ENCODE results near the gene DAAM2.

DAAM2 gene

DNA sequence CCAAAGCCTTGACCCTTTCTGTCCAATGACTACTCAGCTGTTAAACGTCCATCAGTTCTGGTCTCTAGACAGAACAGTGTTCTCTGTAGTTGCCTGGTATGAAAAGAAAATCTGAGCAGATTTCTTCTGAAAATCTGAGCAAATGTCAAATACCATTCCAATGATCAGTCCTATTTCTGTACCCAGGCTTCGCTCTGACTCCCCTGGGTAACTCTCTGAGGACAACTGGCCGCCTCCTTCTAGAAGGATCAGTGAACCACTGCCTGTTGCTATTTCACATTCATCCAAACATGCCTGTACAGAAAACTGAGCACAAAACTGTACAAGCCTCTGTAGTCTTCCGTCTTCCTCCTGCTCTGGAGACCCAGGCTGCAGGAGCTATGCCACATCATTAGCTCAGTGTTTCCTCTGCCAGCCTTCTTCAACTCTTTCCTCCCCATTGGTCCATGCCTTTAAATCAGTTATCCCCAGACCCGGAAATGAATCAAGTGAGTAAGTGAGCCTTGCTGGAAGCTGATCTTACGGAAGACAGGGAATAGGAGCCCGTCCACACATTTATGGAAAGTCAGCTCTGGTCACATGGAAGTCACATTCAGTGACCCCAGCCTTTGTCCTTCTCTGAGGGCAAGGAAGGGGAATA lies 63.3 kb downstream of the DAAM2 start:
- H3K4me2 ChIP-seq = no peak overlapping the region
- no peaks in the 10 kb centered on the region for H3K9me3 ChIP-seq (replicated peaks in 1 of 11)
- H3K4me3 ChIP-seq = no peak overlapping the region
- no peak overlapping the region for H3K9ac ChIP-seq
- peaks cover 0 to 6% (median 0%) of the 10 kb centered on the region in 10 experiments; a peak in 2 of 20 replicates for H3K4me1 ChIP-seq
- H3K36me3 ChIP-seq = no peaks in the 10 kb centered on the region
- H3K27me3 ChIP-seq = no peaks in the 10 kb centered on the region
- no peak overlapping the region for H3K27ac ChIP-seq
- H4K20me1 ChIP-seq = no peaks in the 10 kb centered on the region
- TF ChIP-seq Cebpa-rat (IDR thresholded peaks at IDR 0.05) = no peak

DNA sequence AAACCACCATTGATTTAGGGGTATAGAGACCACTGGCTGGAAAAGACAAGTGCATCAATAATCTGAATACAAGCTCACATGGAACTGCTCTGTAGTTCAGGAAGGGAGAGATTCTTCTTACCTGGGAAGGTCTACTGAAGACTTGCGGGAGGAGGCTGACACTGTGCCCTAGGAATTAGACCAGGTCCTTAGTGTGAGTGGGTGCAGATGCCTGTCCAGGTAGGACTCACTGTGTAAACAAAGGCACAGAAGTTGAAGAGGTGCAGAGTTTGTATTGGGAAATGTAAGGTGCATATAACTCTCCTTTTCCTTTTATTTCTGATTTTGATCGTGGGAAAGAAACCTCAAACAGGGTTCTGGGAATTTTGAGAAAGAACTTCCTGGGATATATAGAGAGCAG lies 66.8 kb downstream of the DAAM2 start:
- Histone ChIP-seq H3K9ac (no peak overlapping the region), H3K36me3 (no peaks in the 10 kb centered on the region), H4K20me1 (no peaks in the 10 kb centered on the region), H3K27me3 (no peaks in the 10 kb centered on the region), H3K4me2 (no peak overlapping the region), H3K9me3 (replicated peaks in 1 of 11) (no peaks in the 10 kb centered on the region), H3K27ac (no peak overlapping the region), H3K4me1 (no peaks in the 10 kb centered on the region), H3K4me3 (no peak overlapping the region)
- no peak for TF ChIP-seq Cebpa-rat (IDR thresholded peaks at IDR 0.05)

DNA sequence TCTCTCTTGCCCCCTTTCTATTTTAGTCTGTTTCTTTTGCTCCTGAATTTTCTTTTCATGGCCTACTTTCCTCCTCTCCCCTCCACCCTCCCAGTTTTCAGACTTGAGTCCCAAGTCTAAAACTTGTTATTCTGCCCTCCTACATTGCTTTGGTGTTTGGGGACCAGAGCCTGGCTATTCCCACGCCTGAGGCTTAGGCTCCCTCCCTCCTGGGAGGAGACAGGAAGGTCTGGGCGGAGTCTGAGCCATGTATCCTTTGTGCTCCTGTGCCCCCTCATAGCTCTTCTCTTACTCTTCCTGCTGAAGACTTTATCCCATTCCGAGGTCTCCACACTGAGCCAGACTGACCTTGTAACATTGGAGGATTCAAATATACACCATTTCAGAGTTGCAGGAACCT lies 69.5 kb downstream of the DAAM2 start:
- H3K4me2 ChIP-seq = no peak overlapping the region
- no peak overlapping the region for H3K27ac ChIP-seq
- no peaks in the 10 kb centered on the region for H3K4me1 ChIP-seq
- no peaks in the 10 kb centered on the region for H3K9me3 ChIP-seq (replicated peaks in 1 of 11)
- H4K20me1 ChIP-seq = no peaks in the 10 kb centered on the region
- H3K9ac ChIP-seq = no peak overlapping the region
- no peaks in the 10 kb centered on the region for H3K27me3 ChIP-seq
- no peak for TF ChIP-seq Cebpa-rat (IDR thresholded peaks at IDR 0.05)
- no peaks in the 10 kb centered on the region for H3K36me3 ChIP-seq
- H3K4me3 ChIP-seq = no peak overlapping the region

DNA sequence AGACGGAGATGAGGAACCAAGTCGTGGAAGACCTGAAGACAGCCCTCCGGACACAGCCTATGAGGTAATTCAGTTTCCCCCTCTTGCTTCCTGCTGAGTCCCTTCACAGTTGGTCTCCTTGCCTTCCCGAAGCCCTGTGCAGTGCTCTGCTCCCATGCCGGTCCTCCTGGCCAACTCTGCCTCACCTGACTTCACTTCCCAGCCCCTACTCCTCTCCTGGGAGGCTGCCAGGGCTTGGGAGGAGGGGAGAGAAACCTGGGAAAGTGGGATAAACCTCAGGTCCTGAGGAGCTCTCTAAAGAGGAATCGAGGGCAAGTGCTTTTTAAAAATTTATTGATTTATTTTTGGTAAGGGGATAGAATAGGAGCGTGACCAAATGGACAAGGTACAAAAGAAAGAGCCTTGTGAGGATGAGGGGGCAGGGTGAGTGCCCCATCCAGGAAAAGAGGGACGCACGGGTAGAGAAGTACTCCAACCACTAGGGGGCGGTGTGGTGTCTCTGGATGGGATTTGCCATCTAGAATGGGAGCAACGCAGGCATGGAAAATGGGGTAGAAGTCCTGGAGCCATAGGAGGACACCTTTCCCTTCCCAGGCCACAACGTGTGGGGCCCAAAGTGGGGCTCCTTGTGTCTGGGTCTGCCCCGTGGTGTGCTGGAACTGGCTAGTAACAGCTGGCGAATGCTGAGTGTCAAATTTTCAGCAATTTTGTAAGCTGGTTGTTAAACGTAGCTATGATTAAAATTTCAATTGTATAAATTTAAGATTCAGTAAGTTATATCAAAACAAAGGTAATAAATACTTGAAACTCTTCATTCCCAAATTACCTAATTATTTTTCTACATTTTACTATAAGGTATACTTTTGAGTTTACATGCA lies 73.1 kb downstream of the DAAM2 start:
- Histone ChIP-seq H3K36me3 (no peaks in the 10 kb centered on the region), H3K4me3 (no peak overlapping the region), H3K27ac (no peak overlapping the region), H4K20me1 (no peaks in the 10 kb centered on the region), H3K9me3 (replicated peaks in 1 of 11) (no peaks in the 10 kb centered on the region), H3K4me2 (no peak overlapping the region), H3K4me1 (no peaks in the 10 kb centered on the region), H3K27me3 (no peaks in the 10 kb centered on the region), H3K9ac (no peak overlapping the region)
- no peak for TF ChIP-seq Cebpa-rat (IDR thresholded peaks at IDR 0.05)

DNA sequence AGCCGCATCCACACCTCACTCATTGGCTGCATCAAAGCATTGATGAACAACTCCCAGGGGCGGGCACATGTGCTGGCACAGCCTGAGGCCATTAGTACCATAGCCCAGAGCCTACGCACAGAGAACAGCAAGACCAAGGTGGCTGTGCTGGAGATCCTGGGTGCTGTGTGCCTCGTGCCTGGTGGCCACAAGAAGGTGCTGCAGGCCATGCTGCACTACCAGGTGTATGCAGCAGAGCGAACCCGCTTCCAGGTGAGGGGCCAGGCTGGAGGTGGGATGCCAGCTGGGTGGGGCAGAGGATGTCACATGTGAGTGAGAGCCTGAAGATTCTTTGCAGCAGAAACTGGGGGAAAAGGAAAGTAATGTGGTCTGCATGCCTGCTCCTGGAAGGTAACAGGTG lies 75.4 kb downstream of the DAAM2 start:
- Histone ChIP-seq H4K20me1 (no peaks in the 10 kb centered on the region), H3K4me3 (no peak overlapping the region)

DNA sequence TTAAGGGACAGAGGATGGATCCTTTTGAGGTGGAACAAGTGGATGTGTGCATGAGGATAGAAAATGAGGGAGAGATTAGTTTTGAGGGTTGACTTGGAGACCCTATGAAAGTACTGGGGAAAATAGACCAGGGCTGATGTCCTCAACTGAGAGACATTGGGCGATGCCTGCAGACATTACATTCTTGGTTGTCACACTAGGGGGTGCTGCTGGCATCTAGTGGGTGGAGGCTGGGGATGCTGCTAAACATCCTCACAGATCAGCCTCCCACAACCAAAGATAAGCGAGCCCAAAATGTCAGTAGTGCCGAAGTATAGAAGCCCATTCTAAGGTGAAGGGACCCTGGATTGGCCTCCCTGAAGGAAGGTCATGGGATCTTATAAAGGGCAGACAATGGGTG lies 78.8 kb downstream of the DAAM2 start:
- H3K9ac ChIP-seq = no peak overlapping the region
- H3K4me3 ChIP-seq = no peak overlapping the region
- no peak for TF ChIP-seq Cebpa-rat (IDR thresholded peaks at IDR 0.05)
- no peaks in the 10 kb centered on the region for H3K27me3 ChIP-seq
- H3K36me3 ChIP-seq = no peaks in the 10 kb centered on the region
- H4K20me1 ChIP-seq = no peaks in the 10 kb centered on the region
- no peak overlapping the region for H3K27ac ChIP-seq
- H3K4me1 ChIP-seq = no peaks in the 10 kb centered on the region
- H3K4me2 ChIP-seq = no peak overlapping the region
- H3K9me3 ChIP-seq (replicated peaks in 1 of 11) = no peaks in the 10 kb centered on the region

More for the DNA sequence above, 75.4 kb downstream of the DAAM2 start:
- no peaks in the 10 kb centered on the region for H3K9me3 ChIP-seq (replicated peaks in 1 of 11)
- H3K4me1 ChIP-seq = no peaks in the 10 kb centered on the region
- no peak overlapping the region for H3K4me2 ChIP-seq
- no peak for TF ChIP-seq Cebpa-rat (IDR thresholded peaks at IDR 0.05)
- no peak overlapping the region for H3K27ac ChIP-seq
- no peak overlapping the region for H3K9ac ChIP-seq
- H3K27me3 ChIP-seq = no peaks in the 10 kb centered on the region
- H3K36me3 ChIP-seq = no peaks in the 10 kb centered on the region

DNA sequence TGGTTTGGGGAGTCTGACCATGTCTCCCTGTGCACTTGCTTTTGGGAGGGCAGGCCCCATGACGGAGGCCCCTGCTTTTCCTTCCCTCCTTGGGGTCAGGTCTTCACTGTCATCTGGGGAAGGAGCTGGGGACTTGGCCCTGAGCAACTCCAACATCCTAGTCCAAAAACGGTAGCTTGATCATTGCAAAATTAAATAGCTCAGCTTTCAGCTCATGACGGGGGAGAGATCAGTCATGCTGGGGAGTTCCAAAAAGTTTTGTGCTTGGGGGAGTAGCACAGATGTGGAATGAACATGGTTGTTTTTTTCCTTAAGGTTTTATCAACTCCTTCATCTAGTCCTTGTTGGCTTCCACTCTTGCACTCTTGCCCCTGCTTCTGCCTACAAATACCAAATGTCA lies 81.3 kb downstream of the DAAM2 start:
- no peaks in the 10 kb centered on the region for H3K4me1 ChIP-seq
- H3K9ac ChIP-seq = no peak overlapping the region
- no peaks in the 10 kb centered on the region for H3K36me3 ChIP-seq
- H3K4me3 ChIP-seq = no peak overlapping the region
- no peaks in the 10 kb centered on the region for H3K9me3 ChIP-seq (replicated peaks in 1 of 11)
- H3K27me3 ChIP-seq = no peaks in the 10 kb centered on the region
- no peak for TF ChIP-seq Cebpa-rat (IDR thresholded peaks at IDR 0.05)
- H4K20me1 ChIP-seq = no peaks in the 10 kb centered on the region
- no peak overlapping the region for H3K27ac ChIP-seq
- H3K4me2 ChIP-seq = no peak overlapping the region

DNA sequence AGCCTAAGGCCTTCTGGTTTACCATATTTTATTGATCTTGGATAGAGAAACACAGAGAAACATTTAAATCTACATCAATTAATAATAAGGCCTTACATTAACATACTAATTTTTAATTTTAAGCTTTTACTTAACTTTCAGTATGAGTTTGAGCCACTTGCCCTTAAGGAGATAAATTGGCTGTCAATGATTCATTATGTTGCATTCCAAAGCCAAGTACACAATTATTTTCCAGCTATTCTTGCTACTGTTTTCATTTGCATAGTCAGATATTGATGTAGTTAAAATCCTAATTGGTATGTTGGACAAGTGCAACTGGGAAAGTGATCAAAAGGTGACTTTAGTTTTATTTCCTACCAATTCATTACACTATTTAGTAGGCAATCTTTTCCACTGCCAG lies 83.9 kb downstream of the DAAM2 start:
- Histone ChIP-seq H3K4me1 (no peaks in the 10 kb centered on the region), H3K9me3 (replicated peaks in 1 of 11) (no peaks in the 10 kb centered on the region), H3K27me3 (no peaks in the 10 kb centered on the region), H3K4me3 (no peak overlapping the region), H3K36me3 (no peaks in the 10 kb centered on the region), H3K9ac (no peak overlapping the region), H4K20me1 (no peaks in the 10 kb centered on the region), H3K27ac (no peak overlapping the region), H3K4me2 (no peak overlapping the region)
- no peak for TF ChIP-seq Cebpa-rat (IDR thresholded peaks at IDR 0.05)

DNA sequence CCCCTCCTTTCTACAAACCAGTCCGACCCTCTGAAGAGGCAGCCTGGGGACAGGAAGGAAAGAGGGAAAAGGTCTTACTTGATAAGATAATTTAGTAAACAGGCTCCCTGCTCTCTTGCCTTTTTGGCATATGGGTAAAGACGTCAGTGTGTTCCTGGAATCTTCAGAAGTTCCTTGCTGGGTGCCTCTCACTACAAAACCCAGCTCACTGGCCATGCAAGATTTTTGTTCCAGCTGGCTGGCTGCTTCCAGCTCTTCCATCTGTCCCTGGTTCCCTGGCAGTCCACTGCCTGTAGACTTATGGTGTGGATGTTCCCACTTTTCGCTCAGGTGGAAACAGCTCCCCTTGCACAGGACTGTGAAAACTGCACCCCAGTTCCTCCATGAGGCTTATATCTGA lies 84.7 kb downstream of the DAAM2 start:
- no peaks in the 10 kb centered on the region for H3K9me3 ChIP-seq (replicated peaks in 1 of 11)
- H3K4me1 ChIP-seq = no peaks in the 10 kb centered on the region
- no peak overlapping the region for H3K4me2 ChIP-seq
- H3K9ac ChIP-seq = no peak overlapping the region
- no peak overlapping the region for H3K4me3 ChIP-seq
- TF ChIP-seq Cebpa-rat (IDR thresholded peaks at IDR 0.05) = no peak
- no peaks in the 10 kb centered on the region for H3K27me3 ChIP-seq
- no peaks in the 10 kb centered on the region for H3K36me3 ChIP-seq
- no peak overlapping the region for H3K27ac ChIP-seq
- H4K20me1 ChIP-seq = no peaks in the 10 kb centered on the region

DNA sequence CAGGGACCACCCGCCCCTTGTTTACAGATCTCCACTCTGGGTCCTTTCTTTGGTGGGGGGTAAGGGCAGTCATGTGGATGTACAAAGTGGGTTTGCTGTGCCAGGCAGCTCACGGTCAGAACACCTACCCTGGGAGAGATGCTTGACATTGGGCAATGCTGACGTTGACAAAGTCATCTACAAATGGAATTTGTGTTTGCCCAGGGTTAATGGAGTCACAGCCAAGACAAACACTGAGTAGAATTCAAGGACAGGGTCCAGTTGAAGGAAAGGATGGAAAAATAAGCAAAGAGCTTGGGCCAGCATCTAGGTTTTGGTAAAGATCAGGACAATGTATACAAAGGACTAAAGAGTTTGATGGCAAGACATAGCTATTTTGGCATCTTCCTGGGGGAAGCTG lies 87.4 kb downstream of the DAAM2 start:
- no peak for TF ChIP-seq Cebpa-rat (IDR thresholded peaks at IDR 0.05)
- Histone ChIP-seq H4K20me1 (no peaks in the 10 kb centered on the region), H3K27ac (no peak overlapping the region), H3K4me2 (no peak overlapping the region), H3K27me3 (no peaks in the 10 kb centered on the region), H3K9me3 (replicated peaks in 1 of 11) (no peaks in the 10 kb centered on the region), H3K9ac (no peak overlapping the region), H3K4me3 (no peak overlapping the region), H3K36me3 (no peaks in the 10 kb centered on the region), H3K4me1 (no peaks in the 10 kb centered on the region)

Data from BLaER1 treated with 17β-estradiol and CSF1 and Interleukin-3, amounts not matched to agents 10 nM and 100 nM (cell line).